GM21529 (cell line): Measurements from ENCODE around the gene RNF5.

ENCODE experiments used
- ATAC-seq: cut with Tn5 transposase; IDR thresholded peaks from one replicate; pipeline ENCODE4 v1.9.1; 2021; ENCODE audit not compliant: unreplicated experiment

RNF5 gene

GRCh38 chr6:32151863-32152768 lies 26.1 kb upstream of the RNF5 start, which contains the start of gene PRRT1:
Gene PRRT1 (minus strand): TSS chr6:32151939. CDS start chr6:32151827, 112 bp downstream.
- ATAC-seq = no peak

- no peak for ATAC-seq
These were observed 25.2 kb upstream of the RNF5 start for GRCh38 chr6:32152769-32153563.

GRCh38 chr6:32153564-32154513 lies 24.4 kb upstream of the RNF5 start, which contains the start of gene PPT2:
Gene PPT2 (plus strand): TSS chr6:32154141. CDS start chr6:32154595, 454 bp downstream.
- ATAC-seq = peak; percentile 41

- ATAC-seq = peak; percentile 75
These were observed 23.6 kb upstream of the RNF5 start for GRCh38 chr6:32154514-32155161.

- ATAC-seq = no peak
These were observed 21.3 kb upstream of the RNF5 start for GRCh38 chr6:32156891-32157290.

GRCh38 chr6:32158052-32158451 lies 20.2 kb upstream of the RNF5 start:
- ATAC-seq = no peak

- ATAC-seq = no peak
These were observed 14.5 kb upstream of the RNF5 start for GRCh38 chr6:32163559-32164258.

GRCh38 chr6:32164295-32164694 lies 13.9 kb upstream of the RNF5 start, which contains the start of gene EGFL8:
Gene EGFL8 (plus strand): TSS chr6:32164595. CDS start chr6:32166166, 1,571 bp downstream.
- no peak for ATAC-seq

GRCh38 chr6:32166411-32167061 lies 11.7 kb upstream of the RNF5 start:
- no peak for ATAC-seq

- no peak for ATAC-seq
These were observed 10.9 kb upstream of the RNF5 start for GRCh38 chr6:32167154-32167760.

GRCh38 chr6:32167761-32168262 lies 10.4 kb upstream of the RNF5 start:
- no peak for ATAC-seq

- no peak for ATAC-seq
These were observed 9.9 kb upstream of the RNF5 start for GRCh38 chr6:32168350-32168749.

GRCh38 chr6:32168807-32169591 lies 9.2 kb upstream of the RNF5 start:
- no peak for ATAC-seq

GRCh38 chr6:32170294-32170693 lies 7.9 kb upstream of the RNF5 start:
- ATAC-seq = no peak

- no peak for ATAC-seq
These were observed 7.0 kb upstream of the RNF5 start for GRCh38 chr6:32171234-32171633.

GRCh38 chr6:32173051-32173727 lies 5.0 kb upstream of the RNF5 start:
- no peak for ATAC-seq

GRCh38 chr6:32174416-32174815 lies 3.8 kb upstream of the RNF5 start:
- ATAC-seq = no peak
